GM21526 (cell line): ENCODE results near the gene ARHGAP10.

Experiments used
- ATAC-seq: cut with Tn5 transposase; IDR thresholded peaks from one replicate; pipeline ENCODE4 v1.9.1; 2021; ENCODE audit warnings: moderate library complexity; ENCODE audit not compliant: unreplicated experiment, low FRiP score

ARHGAP10 gene

DNA sequence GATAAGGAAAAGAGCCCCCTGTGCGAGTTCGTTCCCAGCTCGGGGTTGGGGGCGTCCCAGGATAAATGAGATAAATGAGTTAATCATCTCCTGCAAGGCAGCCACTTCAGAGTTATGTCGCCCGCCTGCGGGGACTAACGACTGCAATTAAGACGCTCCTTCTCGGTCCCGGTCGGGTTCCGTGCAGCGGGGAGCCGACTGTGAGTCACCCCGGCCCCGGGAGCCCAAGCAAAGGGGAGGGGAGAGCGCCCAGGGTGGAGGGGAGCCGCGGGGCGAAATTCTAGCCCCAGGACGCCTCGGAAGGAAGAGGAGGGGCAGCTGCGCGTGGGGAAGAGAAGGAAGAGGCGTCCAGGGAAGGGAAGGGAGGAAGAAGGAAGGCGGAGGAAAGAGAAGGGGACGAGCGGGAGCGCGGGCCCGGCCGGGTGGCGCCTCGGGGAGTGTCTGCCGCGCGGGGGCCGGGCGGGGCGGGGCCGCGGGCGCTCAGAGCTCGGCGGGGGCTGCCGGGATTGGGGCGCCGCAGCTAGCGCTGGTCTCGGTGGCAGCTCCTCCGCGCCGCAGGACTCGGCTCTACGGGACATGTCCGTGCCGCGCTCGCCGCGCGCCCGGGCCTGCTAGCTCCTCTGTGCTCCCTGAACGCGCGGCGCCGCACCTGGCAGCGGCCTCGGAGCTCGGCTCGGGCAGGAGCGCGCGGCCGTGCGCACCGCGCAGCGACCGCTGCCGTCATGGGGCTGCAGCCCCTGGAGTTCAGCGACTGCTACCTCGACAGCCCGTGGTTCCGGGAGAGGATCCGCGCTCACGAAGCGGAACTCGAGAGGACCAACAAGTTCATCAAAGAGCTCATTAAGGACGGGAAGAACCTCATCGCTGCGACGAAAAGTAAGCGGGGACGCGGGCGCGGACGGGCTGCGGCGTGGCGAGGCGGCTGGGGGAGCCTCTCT lies at the start of gene ARHGAP10:
TSS of gene ARHGAP10 (plus strand) at position 509 of the 938 bp plus-strand sequence. CDS start at position 723, 214 bp downstream.
- peak; percentile 58 for ATAC-seq

DNA sequence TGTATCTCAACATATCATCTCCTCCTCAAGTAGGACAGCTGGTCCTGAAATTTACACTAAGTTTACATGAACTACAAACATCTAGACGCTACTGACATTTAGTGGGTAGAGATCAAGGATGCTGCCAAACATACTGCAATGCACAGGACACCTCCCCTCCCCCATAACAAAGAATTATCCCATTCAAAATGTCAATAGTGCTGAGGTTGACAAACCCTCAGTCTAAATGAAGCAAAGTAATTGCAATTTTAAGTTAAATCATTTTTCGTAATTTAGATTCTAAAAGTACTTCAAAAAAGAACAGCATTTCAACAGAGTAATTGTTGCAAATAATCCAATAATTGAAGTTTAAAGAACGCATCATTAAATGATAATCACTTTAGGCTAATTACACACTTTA lies 49.1 kb upstream of the ARHGAP10 start:
- no peak for ATAC-seq

- ATAC-seq = no peak
Observed at GRCh38 chr4:147683188-147683591, 48.7 kb upstream of the ARHGAP10 start.

DNA sequence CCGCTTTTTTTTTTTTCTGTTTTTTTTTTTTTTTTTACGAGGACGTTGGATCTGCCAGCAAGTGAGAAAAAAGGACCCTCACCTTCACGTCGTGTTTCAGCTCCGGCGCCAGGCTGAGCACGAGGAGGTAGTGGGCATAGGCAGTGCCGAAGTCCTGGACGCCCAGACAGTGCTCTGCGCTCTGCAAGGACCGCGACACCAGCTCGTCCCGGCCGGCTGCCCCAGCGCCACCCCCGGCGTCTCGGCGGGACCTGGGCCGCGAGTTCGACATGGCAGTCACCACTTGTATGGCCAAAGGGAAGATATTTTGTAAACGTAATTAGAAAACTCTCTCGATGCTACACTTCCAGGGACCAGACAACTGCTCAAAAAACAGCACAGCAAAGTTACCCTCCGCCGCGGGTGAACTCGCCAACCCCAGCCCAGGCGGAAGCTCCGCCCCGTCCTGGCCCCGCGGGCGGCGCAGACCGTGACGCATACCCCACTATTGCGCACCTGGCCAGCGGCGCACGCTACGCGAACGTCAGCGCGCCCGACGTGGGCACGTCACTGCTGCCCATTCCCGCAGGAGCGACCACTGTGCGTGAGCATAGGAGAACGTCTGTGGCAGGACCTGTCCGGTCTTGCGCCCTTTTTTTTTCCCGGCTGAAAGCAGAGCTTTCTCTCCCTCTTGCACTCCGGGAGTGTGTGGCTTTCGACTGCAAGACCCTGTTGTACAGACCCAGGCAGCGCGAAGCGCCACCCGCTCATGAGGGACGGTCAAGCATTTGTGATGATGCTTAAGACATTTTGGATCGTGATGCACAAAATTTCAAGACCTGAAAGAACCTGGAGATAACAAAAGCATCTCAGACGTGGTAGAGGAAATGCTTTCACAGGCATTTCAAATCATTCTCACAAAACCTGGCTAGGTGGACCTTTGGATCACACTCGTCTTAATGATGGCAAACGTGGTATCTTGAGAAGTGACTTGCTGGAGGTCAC lies 47.9 kb upstream of the ARHGAP10 start, which contains the start of gene PRMT9:
TSS of gene PRMT9 (minus strand) at position 447 of the 984 bp plus-strand sequence. CDS start at position 271, 176 bp downstream.
- ATAC-seq = peak; percentile 99

- no peak for ATAC-seq
Observed at GRCh38 chr4:147689067-147689466, 42.8 kb upstream of the ARHGAP10 start.

GRCh38 chr4:147691820-147692219 lies 40.1 kb upstream of the ARHGAP10 start:
- no peak for ATAC-seq

DNA sequence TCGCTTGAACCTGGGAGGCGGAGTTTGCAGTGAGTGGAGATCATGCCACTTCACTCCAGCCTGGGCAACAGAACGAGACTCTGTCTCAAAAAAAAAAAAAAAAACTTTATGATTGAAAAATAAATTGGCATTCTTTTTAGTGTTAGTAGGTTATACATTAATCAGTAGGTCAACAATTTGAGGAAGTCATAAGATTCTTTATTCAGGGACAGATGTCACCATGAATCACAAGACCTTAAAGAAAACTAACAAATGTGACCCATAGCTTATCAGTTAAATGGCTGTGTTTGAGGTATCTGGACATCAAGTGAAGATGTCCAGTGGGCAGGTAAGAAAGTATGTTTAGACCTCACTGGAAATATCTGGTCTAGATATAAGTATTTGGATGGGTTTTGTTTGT lies 38.7 kb upstream of the ARHGAP10 start:
- ATAC-seq = no peak

DNA sequence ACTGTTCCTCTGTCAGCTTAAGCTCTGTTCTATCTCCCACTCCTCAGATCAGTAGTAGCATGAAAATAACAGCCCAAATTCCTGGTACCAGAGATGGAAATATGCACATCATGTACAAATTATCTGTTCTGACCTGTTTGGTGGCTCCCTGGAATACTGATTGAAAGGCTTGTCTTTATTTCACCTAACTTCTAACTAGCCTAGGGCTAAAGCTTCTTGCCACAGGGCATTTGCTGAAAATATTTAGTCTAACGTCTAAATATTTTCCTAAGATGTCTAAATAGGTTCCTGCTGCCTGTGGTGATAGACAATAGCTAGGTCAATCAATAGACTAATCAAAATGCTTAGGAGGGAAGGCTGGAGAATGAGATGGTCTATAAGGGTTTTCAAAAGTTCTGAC lies 35.0 kb upstream of the ARHGAP10 start:
- ATAC-seq = no peak

GRCh38 chr4:147704846-147705245 lies 27.0 kb upstream of the ARHGAP10 start:
- ATAC-seq = no peak

DNA sequence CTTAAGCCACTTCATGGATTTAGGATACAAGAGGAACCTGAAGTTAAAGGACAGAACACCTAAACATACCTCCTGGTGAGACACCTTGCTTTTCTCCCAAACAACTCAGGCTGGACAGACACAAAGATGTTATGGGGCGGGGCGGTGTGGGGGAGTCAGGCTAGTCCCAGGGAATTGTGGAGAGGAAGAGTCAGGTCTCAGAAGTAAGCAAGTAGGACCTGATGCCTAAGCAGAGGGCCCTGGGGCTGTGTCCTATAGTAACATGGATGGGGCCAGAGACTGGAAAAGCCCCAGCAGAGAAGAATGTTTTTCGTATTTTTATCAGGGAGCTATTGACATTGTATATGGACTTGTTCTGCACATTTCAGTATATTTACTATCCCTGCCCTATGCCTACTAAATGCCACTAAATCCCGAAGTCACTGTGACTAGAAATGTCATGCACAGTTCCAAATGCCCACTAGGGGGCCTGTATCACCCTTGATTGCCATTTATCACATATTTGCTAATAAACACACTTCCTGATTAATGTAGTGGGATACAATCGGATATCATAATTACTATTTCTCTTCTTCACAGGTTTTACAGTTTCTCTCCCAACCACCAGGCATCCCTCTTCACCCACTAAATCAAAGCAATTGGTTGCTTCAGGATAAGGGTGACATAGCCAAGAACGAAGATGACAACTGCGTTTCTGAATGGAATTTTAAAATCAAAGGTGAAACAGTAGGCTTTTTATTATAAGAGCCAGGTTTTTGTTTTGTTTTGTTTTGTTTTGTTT lies 23.8 kb upstream of the ARHGAP10 start:
- peak; percentile 67 for ATAC-seq

DNA sequence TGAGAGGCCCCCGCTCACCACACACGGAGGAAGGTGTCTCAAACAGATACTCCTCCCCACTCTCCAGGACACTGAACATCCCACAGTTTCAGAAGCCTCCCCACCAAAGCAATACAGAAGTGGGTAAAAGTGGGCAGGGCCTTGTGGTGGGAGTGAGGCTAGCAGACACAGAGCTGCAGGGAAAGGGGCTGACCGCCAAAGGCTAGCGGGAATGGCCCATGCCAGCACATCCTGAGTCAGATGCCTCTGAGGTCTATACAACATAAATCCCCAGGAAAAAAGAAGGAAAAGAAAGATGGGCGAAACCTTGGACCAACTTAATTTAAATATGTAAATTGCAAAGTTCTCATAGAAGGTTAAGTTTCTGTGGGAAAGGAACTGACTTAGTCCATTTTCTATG lies 21.9 kb upstream of the ARHGAP10 start:
- ATAC-seq = no peak

DNA sequence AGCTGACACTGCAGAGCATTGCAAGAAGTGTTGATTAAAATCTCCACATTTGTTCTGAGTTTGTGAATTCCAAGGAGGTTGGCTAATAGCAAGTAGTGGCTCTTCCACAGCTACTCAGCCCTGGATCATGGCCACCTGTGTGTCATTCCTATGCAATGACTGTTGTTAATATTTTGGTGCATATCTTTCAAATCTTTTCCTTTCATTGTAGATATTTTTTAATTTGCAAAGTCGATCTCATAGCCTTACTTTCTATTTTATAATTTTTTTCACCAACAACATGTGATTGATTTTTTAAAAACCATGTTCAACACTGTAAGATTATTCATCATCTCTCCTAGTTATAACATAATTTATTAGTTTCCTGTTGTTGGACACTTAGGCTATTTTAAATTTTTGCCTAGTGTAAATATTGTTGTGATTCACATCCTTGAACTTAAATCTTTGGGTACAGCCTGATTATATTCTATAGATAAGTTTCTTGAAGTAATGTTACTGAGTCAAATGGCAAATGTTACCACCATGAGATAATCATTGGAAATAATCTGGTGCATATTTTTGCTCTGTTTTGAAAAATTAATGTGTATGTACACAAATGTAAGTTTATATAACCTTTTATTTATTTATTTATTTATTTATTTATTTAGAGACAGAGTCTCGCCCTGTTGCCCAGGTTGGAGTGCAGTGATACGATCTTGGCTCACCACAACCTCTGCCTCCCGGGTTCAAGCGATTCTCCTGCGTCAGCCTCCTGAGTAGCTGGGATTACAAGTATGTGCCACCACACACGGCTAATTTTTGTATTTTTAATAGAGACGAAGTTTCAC lies 17.1 kb upstream of the ARHGAP10 start:
- no peak for ATAC-seq

- peak; percentile 88 for ATAC-seq
Observed at GRCh38 chr4:147717878-147718277, 14.0 kb upstream of the ARHGAP10 start.

- ATAC-seq = no peak
Observed at GRCh38 chr4:147723326-147723725, 8.6 kb upstream of the ARHGAP10 start.

- no peak for ATAC-seq
Observed at GRCh38 chr4:147724468-147725201, 7.3 kb upstream of the ARHGAP10 start.

DNA sequence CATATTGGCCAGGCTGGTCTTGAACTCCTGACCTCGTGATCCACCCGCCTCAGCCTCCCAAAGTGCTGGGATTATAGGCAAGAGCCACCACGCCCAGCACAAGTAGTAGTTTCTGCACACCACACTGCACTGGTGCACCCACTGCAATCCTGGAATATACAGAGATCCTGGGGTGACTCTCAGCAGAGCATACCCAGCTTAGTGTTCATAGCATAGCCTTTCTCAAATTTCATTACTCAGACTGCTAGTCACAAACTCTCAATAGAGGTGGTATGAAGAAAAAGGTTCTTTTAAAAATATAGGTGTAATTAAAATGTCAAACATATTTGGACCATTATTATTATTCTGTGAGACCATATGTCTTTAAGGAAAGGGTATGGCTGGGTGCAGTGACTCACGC lies 6.2 kb upstream of the ARHGAP10 start:
- no peak for ATAC-seq

DNA sequence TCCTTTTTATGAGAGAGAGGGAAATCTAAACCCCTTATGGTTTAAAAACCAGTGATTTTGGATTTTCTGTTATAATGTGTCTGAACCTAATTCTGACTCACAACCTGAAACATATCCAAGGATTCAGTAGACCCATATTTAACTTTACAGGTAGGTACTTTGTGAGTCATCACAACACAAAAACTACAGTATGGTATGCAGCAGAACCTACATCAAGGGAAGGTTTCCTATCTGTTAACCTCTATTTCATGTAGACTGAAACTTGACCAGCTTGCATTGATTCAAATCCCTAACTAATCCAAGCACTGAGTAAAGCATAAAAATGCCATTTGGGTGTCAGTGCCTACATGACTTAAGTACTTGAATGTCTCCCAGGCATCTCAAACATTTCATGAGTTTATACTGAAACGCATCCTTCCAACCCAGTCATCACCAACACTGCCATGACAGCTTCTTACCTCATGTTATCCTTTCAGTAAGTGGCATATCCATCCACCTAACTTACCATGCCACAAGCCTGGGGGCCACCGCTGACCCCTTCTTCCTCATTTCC lies 4.3 kb upstream of the ARHGAP10 start:
- no peak for ATAC-seq

DNA sequence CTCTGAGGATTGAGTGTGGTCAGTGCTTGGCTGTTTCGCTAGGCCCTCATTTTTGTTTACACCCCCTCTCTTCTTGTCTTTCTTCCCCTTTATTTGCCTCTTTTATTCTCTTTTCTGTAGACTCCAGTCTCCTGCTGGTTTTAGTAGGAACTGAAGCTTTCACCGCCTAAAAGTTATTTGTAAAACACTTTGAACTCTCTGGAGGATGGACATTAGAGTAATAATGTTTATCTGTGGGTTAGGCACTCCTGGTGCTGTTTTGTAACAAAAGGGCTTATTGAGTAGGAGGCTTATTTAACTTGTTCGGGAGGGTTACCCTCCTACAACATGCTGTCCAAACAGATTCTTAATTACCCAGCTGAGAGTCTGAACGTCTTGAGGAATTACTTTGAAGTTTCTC lies 1.6 kb upstream of the ARHGAP10 start:
- no peak for ATAC-seq
